Activated B cell treated with CpG ODN at 0.5 μM for 24 hours (primary cell): ENCODE measurements around the gene COL19A1. TPM values are rescaled to one million over a fixed set of nuclear protein-coding genes. Genes with fewer than 3 reads are reported as not detected.

Experiments
- ATAC-seq: fragments of 200-7000 bp; cut with Tn5 transposase; one replicate; pipeline ENCODE4 v1.10.0; 2021; ENCODE audit warnings: low read depth, mild to moderate bottlenecking, moderate library complexity
- CTCF ChIA-PET: fragments of 350-600 bp; sonication (Branson Sonifier 250); formaldehyde crosslinking; loops from one replicate; lab custom pipeline; 2021; ENCODE audit warnings: antibody characterized with exemption; lab: Charles Lee
- POLR2A ChIA-PET: fragments of 350-600 bp; sonication (Branson Sonifier 250); formaldehyde crosslinking; loops from one replicate; lab custom pipeline; 2021; ENCODE audit warnings: antibody characterized with exemption; lab: Charles Lee
- DNase-seq: peaks from one replicate; pipeline ENCODE4 v3.0.0; 2022
- H3K27ac Mint-ChIP-seq: one replicate; pipeline ENCODE4 v1.8.0; 2020; ENCODE audit warnings: mixed read lengths
- H3K27me3 Mint-ChIP-seq: one replicate; pipeline ENCODE4 v1.8.0; 2021; ENCODE audit warnings: mixed read lengths
- H3K36me3 Mint-ChIP-seq: one replicate; pipeline ENCODE4 v1.8.0; 2021; ENCODE audit warnings: low read depth, mixed read lengths
- H3K4me1 Mint-ChIP-seq: one replicate; pipeline ENCODE4 v1.8.0; 2021; ENCODE audit warnings: mixed read lengths
- H3K4me3 Mint-ChIP-seq: one replicate; pipeline ENCODE4 v1.8.0; 2020; ENCODE audit warnings: mild to moderate bottlenecking, mixed read lengths
- H3K9me3 Mint-ChIP-seq: one replicate; pipeline ENCODE4 v1.8.0; 2020; ENCODE audit warnings: mixed read lengths
- intact Hi-C: fragments of 100-400 bp; cut with micrococcal nuclease; formaldehyde crosslinking; loops from one replicate; pipeline ENCODE4 v1.15.1; 2024
- total RNA-seq: library from RNA; stranded (reverse); gene quantifications from 2 replicates; pipeline ENCODE4 v1.2.3, GENCODE V29; 2022
- TF ChIP-seq, protein P1 (sequence below): fragments of 200-600 bp; IDR thresholded peaks from one replicate; pipeline ENCODE4 v1.8.0; 2022; ENCODE audit warnings: antibody characterized with exemption, mild to moderate bottlenecking

The COL19A1 gene
- total RNA-seq, 1 donor from 2014 or later: 54.4 TPM

- H3K9me3 Mint-ChIP-seq: no peaks in the 10 kb centered on the region
- TF ChIP-seq, protein P1, sequence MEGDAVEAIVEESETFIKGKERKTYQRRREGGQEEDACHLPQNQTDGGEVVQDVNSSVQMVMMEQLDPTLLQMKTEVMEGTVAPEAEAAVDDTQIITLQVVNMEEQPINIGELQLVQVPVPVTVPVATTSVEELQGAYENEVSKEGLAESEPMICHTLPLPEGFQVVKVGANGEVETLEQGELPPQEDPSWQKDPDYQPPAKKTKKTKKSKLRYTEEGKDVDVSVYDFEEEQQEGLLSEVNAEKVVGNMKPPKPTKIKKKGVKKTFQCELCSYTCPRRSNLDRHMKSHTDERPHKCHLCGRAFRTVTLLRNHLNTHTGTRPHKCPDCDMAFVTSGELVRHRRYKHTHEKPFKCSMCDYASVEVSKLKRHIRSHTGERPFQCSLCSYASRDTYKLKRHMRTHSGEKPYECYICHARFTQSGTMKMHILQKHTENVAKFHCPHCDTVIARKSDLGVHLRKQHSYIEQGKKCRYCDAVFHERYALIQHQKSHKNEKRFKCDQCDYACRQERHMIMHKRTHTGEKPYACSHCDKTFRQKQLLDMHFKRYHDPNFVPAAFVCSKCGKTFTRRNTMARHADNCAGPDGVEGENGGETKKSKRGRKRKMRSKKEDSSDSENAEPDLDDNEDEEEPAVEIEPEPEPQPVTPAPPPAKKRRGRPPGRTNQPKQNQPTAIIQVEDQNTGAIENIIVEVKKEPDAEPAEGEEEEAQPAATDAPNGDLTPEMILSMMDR: no peak
- CTCF ChIA-PET: no interaction called here
- H3K36me3 Mint-ChIP-seq: peaks cover 31% of the 10 kb centered on the region
- no peak overlapping the region for H3K27ac Mint-ChIP-seq
- H3K4me1 Mint-ChIP-seq: no peaks in the 10 kb centered on the region
- H3K27me3 Mint-ChIP-seq: no peaks in the 10 kb centered on the region
- H3K4me3 Mint-ChIP-seq: no peak overlapping the region
- intact Hi-C loops: no loop called here
- ATAC-seq (no peak), DNase-seq (no peak)
- POLR2A ChIA-PET: no interaction called here
Measured at GRCh38 chr6:70080443-70081070, 214.2 kb downstream of the COL19A1 start.

DNA sequence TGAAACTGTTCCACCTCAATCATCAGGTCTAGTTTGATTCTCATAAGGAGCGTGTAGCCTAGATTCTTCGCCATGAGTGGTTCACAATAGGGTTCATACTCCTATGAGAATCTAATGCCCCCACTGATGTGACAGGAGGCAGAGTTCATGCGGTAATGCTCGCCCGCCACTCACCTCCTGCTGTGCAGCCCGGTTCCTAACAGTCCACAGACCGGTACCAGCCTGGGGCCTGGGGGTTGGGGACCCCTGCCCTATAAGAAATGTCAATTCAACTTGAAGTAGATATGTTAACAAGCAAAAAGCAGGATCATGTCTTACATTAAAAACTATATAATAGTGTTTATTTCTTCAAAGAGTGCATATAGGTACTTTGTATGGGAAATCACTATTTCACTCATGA is 216.5 kb downstream of the COL19A1 start:
- H3K36me3 Mint-ChIP-seq: peaks cover 26% of the 10 kb centered on the region

GRCh38 chr6:70086806-70087205 is 220.4 kb downstream of the COL19A1 start:
- ATAC-seq: no peak
- H3K36me3 Mint-ChIP-seq: peaks cover 12% of the 10 kb centered on the region
- no peak overlapping the region for H3K4me3 Mint-ChIP-seq
- TF ChIP-seq, protein P1: no peak
- H3K27ac Mint-ChIP-seq: no peak overlapping the region
- no peaks in the 10 kb centered on the region for H3K4me1 Mint-ChIP-seq
- ChIA-PET CTCF (no interaction called here), POLR2A (no interaction called here)
- no peaks in the 10 kb centered on the region for H3K9me3 Mint-ChIP-seq
- intact Hi-C loops: no loop called here
- H3K27me3 Mint-ChIP-seq: no peaks in the 10 kb centered on the region
- DNase-seq: no peak

More for the DNA sequence above, 216.5 kb downstream of the COL19A1 start:
- Mint-ChIP-seq H3K4me1 (no peaks in the 10 kb centered on the region), H3K27ac (no peak overlapping the region), H3K9me3 (no peaks in the 10 kb centered on the region), H3K4me3 (no peak overlapping the region), H3K27me3 (no peaks in the 10 kb centered on the region)
- TF ChIP-seq, protein P1: no peak
- ChIA-PET POLR2A (no interaction called here), CTCF (no interaction called here)
- intact Hi-C loops: no loop called here
- DNase-seq (no peak), ATAC-seq (no peak)

DNA sequence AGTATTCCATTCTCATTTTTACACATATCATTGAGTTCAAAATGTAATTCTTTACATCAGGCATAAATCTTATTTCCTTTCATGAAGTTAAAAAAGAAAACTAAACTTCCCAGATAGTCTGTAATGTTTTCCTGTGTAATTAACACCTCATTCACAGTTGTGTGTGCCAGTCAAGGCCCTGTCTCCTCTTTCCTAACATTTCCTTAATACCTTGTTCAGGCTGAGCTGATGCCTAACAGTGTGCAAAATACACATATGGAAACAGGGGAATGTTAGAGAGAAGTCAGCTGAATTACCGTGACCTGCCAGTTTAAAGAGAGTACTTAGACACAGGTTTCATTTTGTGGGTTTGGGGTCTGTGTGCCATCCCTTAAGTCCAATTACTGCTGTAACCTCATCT is 227.8 kb downstream of the COL19A1 start:
- CTCF ChIA-PET: no interaction called here
- DNase-seq (no peak), ATAC-seq (no peak)
- no peak overlapping the region for H3K4me3 Mint-ChIP-seq
- no peaks in the 10 kb centered on the region for H3K27me3 Mint-ChIP-seq
- intact Hi-C loops: no loop called here
- H3K9me3 Mint-ChIP-seq: no peaks in the 10 kb centered on the region
- TF ChIP-seq, protein P1: no peak
- POLR2A ChIA-PET: no interaction called here
- no peak overlapping the region for H3K27ac Mint-ChIP-seq
- H3K4me1 Mint-ChIP-seq: no peaks in the 10 kb centered on the region
- H3K36me3 Mint-ChIP-seq: peaks cover 11% of the 10 kb centered on the region

- ChIA-PET CTCF (interaction anchor here (0.6 kb wide), 1 partner anchor 396 kb away, joined by 3 read pairs; no protein-coding TSS in a partner anchor), POLR2A (no interaction called here)
Measured at GRCh38 chr6:70099732-70100131, 233.4 kb downstream of the COL19A1 start.

More at GRCh38 chr6:70099732-70100131, 233.4 kb downstream of the COL19A1 start:
- no peak for DNase-seq
- H3K27me3 Mint-ChIP-seq: no peaks in the 10 kb centered on the region
- no peak overlapping the region for H3K4me3 Mint-ChIP-seq
- H3K4me1 Mint-ChIP-seq: no peaks in the 10 kb centered on the region
- no peak for ATAC-seq
- peaks cover 48% of the 10 kb centered on the region for H3K36me3 Mint-ChIP-seq
- TF ChIP-seq, protein P1: no peak
- H3K9me3 Mint-ChIP-seq: no peaks in the 10 kb centered on the region
- intact Hi-C loops: no loop called here
- no peak overlapping the region for H3K27ac Mint-ChIP-seq
